22Rv1 (cell line): ENCODE measurements around the gene CCDC102A.
"Not testable (repeated sequence)": the region's sequence is repeated elsewhere in the genome, so short reads cannot be mapped to it uniquely, and the experiment has no call there.

Experiments used
- H3K27ac ChIP-seq: fragments of 450-650 bp; 2 replicates; pipeline ENCODE4 v1.5.1; 2017
- CTCF ChIP-seq: fragments of 450-650 bp; IDR thresholded peaks from 2 replicates; pipeline ENCODE4 v1.5.1; 2017; ENCODE audit warnings: mild to moderate bottlenecking
- ZFX ChIP-seq: fragments of 450-650 bp; IDR thresholded peaks from 2 replicates; pipeline ENCODE4 v1.6.1; 2017; ENCODE audit warnings: antibody characterized with exemption, borderline replicate concordance

The CCDC102A gene

GRCh38 chr16:57556941-57557541 lies 20.7 kb upstream of the CCDC102A start:
- TF ChIP-seq ZFX = no peak
- no peak for TF ChIP-seq CTCF
- H3K27ac ChIP-seq = no peak overlapping the region

GRCh38 chr16:57555831-57556230 lies 19.5 kb upstream of the CCDC102A start:
- no peak overlapping the region for H3K27ac ChIP-seq
- TF ChIP-seq CTCF (no peak), ZFX (no peak)

GRCh38 chr16:57551057-57551456 lies 14.7 kb upstream of the CCDC102A start:
- H3K27ac ChIP-seq = no peak overlapping the region
- TF ChIP-seq ZFX (no peak), CTCF (no peak)

- TF ChIP-seq CTCF (no peak), ZFX (no peak)
- H3K27ac ChIP-seq = no peak overlapping the region
Observed at GRCh38 chr16:57549730-57550129, 13.4 kb upstream of the CCDC102A start.

GRCh38 chr16:57548408-57548807 lies 12.0 kb upstream of the CCDC102A start:
- H3K27ac ChIP-seq = no peak overlapping the region
- TF ChIP-seq ZFX (no peak), CTCF (no peak)

- H3K27ac ChIP-seq = not testable (repeated sequence)
Observed at GRCh38 chr16:57547524-57547923, 11.2 kb upstream of the CCDC102A start.

- H3K27ac ChIP-seq = no peak overlapping the region
- no peak for TF ChIP-seq CTCF
- no peak for TF ChIP-seq ZFX
Observed at GRCh38 chr16:57544124-57544653, 7.8 kb upstream of the CCDC102A start.
